ENCODE measurements around the gene CLEC4G.

DNA sequence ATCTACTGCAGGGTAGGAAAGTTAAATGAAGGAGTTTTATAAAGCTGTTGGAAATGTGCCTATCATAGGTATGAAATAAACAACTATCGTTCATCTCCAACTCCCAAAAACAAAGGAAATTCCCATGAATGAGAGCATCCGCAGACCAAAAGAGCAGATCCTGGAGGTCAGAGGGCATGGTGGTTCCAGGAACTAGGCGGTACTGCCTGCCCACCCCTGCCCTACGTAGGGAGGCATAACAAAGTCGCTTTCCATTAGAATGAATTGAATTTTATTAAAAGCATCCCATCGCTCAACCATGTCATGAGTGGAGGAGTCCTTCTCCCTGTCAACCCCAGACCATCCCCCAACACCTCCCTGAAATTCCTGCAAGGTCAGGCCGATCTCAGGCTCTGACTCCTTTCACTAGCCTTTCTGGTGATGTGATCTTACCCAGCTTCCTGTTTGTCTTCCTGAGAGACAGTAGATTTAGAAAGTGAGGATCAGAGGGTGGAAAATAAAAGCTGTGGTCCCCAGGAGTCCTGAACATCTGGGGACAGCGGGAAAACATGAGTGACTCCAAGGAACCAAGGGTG is 30.9 kb upstream of the CLEC4G start, which contains the start of gene CLEC4M:
- TF ChIP-seq, protein P1, sequence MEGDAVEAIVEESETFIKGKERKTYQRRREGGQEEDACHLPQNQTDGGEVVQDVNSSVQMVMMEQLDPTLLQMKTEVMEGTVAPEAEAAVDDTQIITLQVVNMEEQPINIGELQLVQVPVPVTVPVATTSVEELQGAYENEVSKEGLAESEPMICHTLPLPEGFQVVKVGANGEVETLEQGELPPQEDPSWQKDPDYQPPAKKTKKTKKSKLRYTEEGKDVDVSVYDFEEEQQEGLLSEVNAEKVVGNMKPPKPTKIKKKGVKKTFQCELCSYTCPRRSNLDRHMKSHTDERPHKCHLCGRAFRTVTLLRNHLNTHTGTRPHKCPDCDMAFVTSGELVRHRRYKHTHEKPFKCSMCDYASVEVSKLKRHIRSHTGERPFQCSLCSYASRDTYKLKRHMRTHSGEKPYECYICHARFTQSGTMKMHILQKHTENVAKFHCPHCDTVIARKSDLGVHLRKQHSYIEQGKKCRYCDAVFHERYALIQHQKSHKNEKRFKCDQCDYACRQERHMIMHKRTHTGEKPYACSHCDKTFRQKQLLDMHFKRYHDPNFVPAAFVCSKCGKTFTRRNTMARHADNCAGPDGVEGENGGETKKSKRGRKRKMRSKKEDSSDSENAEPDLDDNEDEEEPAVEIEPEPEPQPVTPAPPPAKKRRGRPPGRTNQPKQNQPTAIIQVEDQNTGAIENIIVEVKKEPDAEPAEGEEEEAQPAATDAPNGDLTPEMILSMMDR (IDR thresholded peaks at IDR 0.05; ENCODE audit: insufficient read depth, low read length, poor library complexity, severe bottlenecking): no peak
- TF ChIP-seq EZH2phosphoT487 (conservative IDR thresholded peaks at IDR 0.05; ENCODE audit: low read length): no peak

All from SU-DHL-6 (cell line).